ENCODE results near the gene ASZ1. TPM values are rescaled to one million over a fixed set of nuclear protein-coding genes. Genes with fewer than 3 reads are reported as not detected.

The ASZ1 gene, protein sequence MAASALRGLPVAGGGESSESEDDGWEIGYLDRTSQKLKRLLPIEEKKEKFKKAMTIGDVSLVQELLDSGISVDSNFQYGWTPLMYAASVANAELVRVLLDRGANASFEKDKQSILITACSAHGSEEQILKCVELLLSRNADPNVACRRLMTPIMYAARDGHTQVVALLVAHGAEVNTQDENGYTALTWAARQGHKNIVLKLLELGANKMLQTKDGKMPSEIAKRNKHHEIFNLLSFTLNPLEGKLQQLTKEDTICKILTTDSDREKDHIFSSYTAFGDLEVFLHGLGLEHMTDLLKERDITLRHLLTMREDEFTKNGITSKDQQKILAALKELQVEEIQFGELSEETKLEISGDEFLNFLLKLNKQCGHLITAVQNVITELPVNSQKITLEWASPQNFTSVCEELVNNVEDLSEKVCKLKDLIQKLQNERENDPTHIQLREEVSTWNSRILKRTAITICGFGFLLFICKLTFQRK
- polyA plus RNA-seq (2013, experiment 1 of 2): not detected
- polyA plus RNA-seq (2013, experiment 2 of 2): not detected

DNA sequence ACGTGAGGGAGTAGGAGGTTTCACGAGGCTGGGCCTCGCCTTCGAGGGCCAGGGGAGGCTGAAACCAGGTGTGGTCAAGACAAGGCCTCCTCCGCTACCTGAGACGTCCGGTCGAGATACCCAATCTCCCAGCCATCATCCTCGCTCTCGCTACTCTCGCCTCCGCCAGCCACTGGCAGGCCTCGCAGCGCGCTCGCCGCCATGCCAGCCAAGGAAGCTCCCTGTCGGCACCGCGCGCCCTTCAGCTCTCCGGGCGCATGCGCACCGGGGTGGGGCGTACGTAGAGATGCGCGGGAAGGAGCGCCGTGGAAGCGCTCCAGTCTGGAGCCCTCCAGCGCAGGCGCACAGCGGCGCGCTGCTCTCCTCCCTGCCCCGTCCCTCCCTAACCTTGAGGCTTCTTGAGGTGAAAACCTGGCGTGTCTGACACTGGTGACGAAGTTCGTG, at the start of gene ASZ1:
TSS of gene ASZ1 (minus strand) at position 236 of the 444 bp plus-strand sequence. CDS start at position 203, 33 bp downstream.
- H3K18ac ChIP-seq (ENCODE audit: low read depth in 1 of 2, low read length in 2 of 2): no peak within 1 kb of the TSS
- H3K14ac ChIP-seq (ENCODE audit: low read length in 2 of 2): peak within 1 kb of the TSS in 1 of 2 experiments; percentile 3
- H2AFZ ChIP-seq (ENCODE audit: low read depth, low read length): no peak within 1 kb of the TSS
- no peaks in the 10 kb centered on the region for H3K36me3 ChIP-seq (ENCODE audit: control insufficient read depth in 1 of 2, insufficient read depth in 2 of 2, low read depth in 1 of 2, low read length in 2 of 2)
- no peak within 1 kb of the TSS for H3K23ac ChIP-seq (ENCODE audit: low read length in 2 of 2)
- peak within 1 kb of the TSS in 1 of 2 experiments; percentile 7 for H3K4me3 ChIP-seq (ENCODE audit: insufficient read depth in 1 of 2, low read depth in 1 of 2, low read length in 2 of 2)
- WGBS: 99% methylated on average over 41 of the region's 41 CpGs
- H2BK5ac ChIP-seq (ENCODE audit: low read depth, low read length, poor library complexity, severe bottlenecking): no peak within 1 kb of the TSS
- H3K4ac ChIP-seq (ENCODE audit: low read depth in 1 of 2, low read length in 2 of 2): no peak within 1 kb of the TSS
- no peaks in the 10 kb centered on the region for H3K4me1 ChIP-seq (ENCODE audit: control insufficient read depth, insufficient read depth, low read depth, low read length)
- H3K27ac ChIP-seq (ENCODE audit: low read length, poor library complexity, severe bottlenecking): no peak within 1 kb of the TSS
- H2BK120ac ChIP-seq (ENCODE audit: low read depth, low read length): no peak within 1 kb of the TSS
- H4K8ac ChIP-seq (ENCODE audit: low read length): no peak within 1 kb of the TSS
- no peak within 1 kb of the TSS for H3K9ac ChIP-seq (ENCODE audit: low read length)
- H3K27me3 ChIP-seq (ENCODE audit: control insufficient read depth in 1 of 2, insufficient read depth in 1 of 2, low read length in 2 of 2): peaks cover 0 to 7% of the 10 kb centered on the region in 2 experiments
- H3K9me3 ChIP-seq (ENCODE audit: control insufficient read depth, low read length): no peaks in the 10 kb centered on the region
- no peak within 1 kb of the TSS for H4K91ac ChIP-seq (ENCODE audit: low read length)
- H2AK5ac ChIP-seq (ENCODE audit: low read length, severe bottlenecking): no peak within 1 kb of the TSS
- H3K4me2 ChIP-seq (ENCODE audit: low read length, poor library complexity, severe bottlenecking): no peak within 1 kb of the TSS
- DNase-seq: no peak
- no peak within 1 kb of the TSS for H2BK15ac ChIP-seq (ENCODE audit: low read depth, poor library complexity, severe bottlenecking)
- H2BK12ac ChIP-seq (ENCODE audit: low read length in 2 of 2): no peak within 1 kb of the TSS
- H3K79me1 ChIP-seq (replicated peaks; ENCODE audit: low read length, poor library complexity, severe bottlenecking): no peaks in the 10 kb centered on the region

- Histone ChIP-seq H3K79me1 (replicated peaks; ENCODE audit: low read length, poor library complexity, severe bottlenecking) (no peaks in the 10 kb centered on the region), H3K27me3 (ENCODE audit: control insufficient read depth in 1 of 2, insufficient read depth in 1 of 2, low read length in 2 of 2) (peaks cover 0 to 32% of the 10 kb centered on the region in 2 experiments), H3K14ac (ENCODE audit: low read length in 2 of 2) (no peak overlapping the region), H3K9me3 (ENCODE audit: control insufficient read depth, low read length) (no peaks in the 10 kb centered on the region), H2BK12ac (ENCODE audit: low read length in 2 of 2) (no peak overlapping the region), H3K23ac (ENCODE audit: low read length in 2 of 2) (no peak overlapping the region), H2BK5ac (ENCODE audit: low read depth, low read length, poor library complexity, severe bottlenecking) (no peak overlapping the region), H3K4me3 (ENCODE audit: insufficient read depth in 1 of 2, low read depth in 1 of 2, low read length in 2 of 2) (no peak overlapping the region), H3K27ac (ENCODE audit: low read length, poor library complexity, severe bottlenecking) (no peak overlapping the region), H3K4me1 (ENCODE audit: control insufficient read depth, insufficient read depth, low read depth, low read length) (peaks cover 4% of the 10 kb centered on the region), H3K18ac (ENCODE audit: low read depth in 1 of 2, low read length in 2 of 2) (no peak overlapping the region), H2BK15ac (ENCODE audit: low read depth, poor library complexity, severe bottlenecking) (no peak overlapping the region), H2AK5ac (ENCODE audit: low read length, severe bottlenecking) (no peak overlapping the region), H3K4ac (ENCODE audit: low read depth in 1 of 2, low read length in 2 of 2) (no peak overlapping the region), H2AFZ (ENCODE audit: low read depth, low read length) (no peak overlapping the region), H3K4me2 (ENCODE audit: low read length, poor library complexity, severe bottlenecking) (no peak overlapping the region), H4K91ac (ENCODE audit: low read length) (no peak overlapping the region), H2BK120ac (ENCODE audit: low read depth, low read length) (no peak overlapping the region), H3K9ac (ENCODE audit: low read length) (no peak overlapping the region), H3K36me3 (ENCODE audit: control insufficient read depth in 1 of 2, insufficient read depth in 2 of 2, low read depth in 1 of 2, low read length in 2 of 2) (no peaks in the 10 kb centered on the region), H4K8ac (ENCODE audit: low read length) (no peak overlapping the region)
- DNase-seq: no peak
- 100% methylated on average over 2 of the region's 4 CpGs for WGBS
These were observed 49.4 kb upstream of the ASZ1 start for GRCh38 chr7:117476557-117477215.

DNA sequence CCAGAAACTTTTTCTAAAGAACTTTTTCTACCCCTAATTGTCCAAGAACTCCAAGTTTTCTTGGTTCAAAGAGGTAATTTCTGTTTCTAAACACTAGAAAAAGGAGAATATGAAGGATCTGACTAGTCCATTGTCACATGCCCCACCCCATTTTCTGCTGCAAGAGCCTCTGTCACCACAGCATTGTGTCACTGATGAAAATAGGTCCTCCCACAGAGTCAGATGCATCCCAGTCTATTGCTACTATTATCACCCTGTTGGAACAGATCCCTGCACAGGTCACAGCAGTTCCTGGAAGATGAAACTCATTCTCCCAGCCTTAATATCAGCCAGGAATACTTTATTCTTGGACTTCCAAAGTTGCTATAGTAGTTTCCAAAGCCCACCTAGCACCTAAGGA, 45.0 kb upstream of the ASZ1 start:
- Histone ChIP-seq H3K4me2 (ENCODE audit: low read length, poor library complexity, severe bottlenecking) (no peak overlapping the region), H3K27ac (ENCODE audit: low read length, poor library complexity, severe bottlenecking) (no peak overlapping the region), H2AK5ac (ENCODE audit: low read length, severe bottlenecking) (no peak overlapping the region), H2BK120ac (ENCODE audit: low read depth, low read length) (no peak overlapping the region), H2BK5ac (ENCODE audit: low read depth, low read length, poor library complexity, severe bottlenecking) (no peak overlapping the region), H3K36me3 (ENCODE audit: control insufficient read depth in 1 of 2, insufficient read depth in 2 of 2, low read depth in 1 of 2, low read length in 2 of 2) (no peaks in the 10 kb centered on the region), H3K14ac (ENCODE audit: low read length in 2 of 2) (no peak overlapping the region), H3K4ac (ENCODE audit: low read depth in 1 of 2, low read length in 2 of 2) (no peak overlapping the region), H3K79me1 (replicated peaks; ENCODE audit: low read length, poor library complexity, severe bottlenecking) (no peaks in the 10 kb centered on the region), H3K9ac (ENCODE audit: low read length) (no peak overlapping the region), H3K4me1 (ENCODE audit: control insufficient read depth, insufficient read depth, low read depth, low read length) (no peaks in the 10 kb centered on the region), H4K91ac (ENCODE audit: low read length) (no peak overlapping the region), H3K4me3 (ENCODE audit: insufficient read depth in 1 of 2, low read depth in 1 of 2, low read length in 2 of 2) (no peak overlapping the region), H2AFZ (ENCODE audit: low read depth, low read length) (no peak overlapping the region), H3K18ac (ENCODE audit: low read depth in 1 of 2, low read length in 2 of 2) (no peak overlapping the region), H2BK15ac (ENCODE audit: low read depth, poor library complexity, severe bottlenecking) (no peak overlapping the region), H3K9me3 (ENCODE audit: control insufficient read depth, low read length) (no peaks in the 10 kb centered on the region), H4K8ac (ENCODE audit: low read length) (no peak overlapping the region), H3K23ac (ENCODE audit: low read length in 2 of 2) (no peak overlapping the region), H2BK12ac (ENCODE audit: low read length in 2 of 2) (no peak overlapping the region), H3K27me3 (ENCODE audit: control insufficient read depth in 1 of 2, insufficient read depth in 1 of 2, low read length in 2 of 2) (no peaks in the 10 kb centered on the region)
- no peak for DNase-seq

GRCh38 chr7:117470777-117471176, 43.5 kb upstream of the ASZ1 start:
- H2BK5ac ChIP-seq (ENCODE audit: low read depth, low read length, poor library complexity, severe bottlenecking): no peak overlapping the region
- H4K8ac ChIP-seq (ENCODE audit: low read length): no peak overlapping the region
- H4K91ac ChIP-seq (ENCODE audit: low read length): no peak overlapping the region
- peak overlapping the region in 1 of 2 experiments; percentile 63 for H2BK12ac ChIP-seq (ENCODE audit: low read length in 2 of 2)
- H3K36me3 ChIP-seq (ENCODE audit: control insufficient read depth in 1 of 2, insufficient read depth in 2 of 2, low read depth in 1 of 2, low read length in 2 of 2): no peaks in the 10 kb centered on the region
- H2BK15ac ChIP-seq (ENCODE audit: low read depth, poor library complexity, severe bottlenecking): no peak overlapping the region
- no peaks in the 10 kb centered on the region for H3K27me3 ChIP-seq (ENCODE audit: control insufficient read depth in 1 of 2, insufficient read depth in 1 of 2, low read length in 2 of 2)
- H3K14ac ChIP-seq (ENCODE audit: low read length in 2 of 2): no peak overlapping the region
- no peak overlapping the region for H3K9ac ChIP-seq (ENCODE audit: low read length)
- no peaks in the 10 kb centered on the region for H3K4me1 ChIP-seq (ENCODE audit: control insufficient read depth, insufficient read depth, low read depth, low read length)
- H3K4me2 ChIP-seq (ENCODE audit: low read length, poor library complexity, severe bottlenecking): no peak overlapping the region
- H2AFZ ChIP-seq (ENCODE audit: low read depth, low read length): peak overlapping the region; percentile 2
- no peaks in the 10 kb centered on the region for H3K9me3 ChIP-seq (ENCODE audit: control insufficient read depth, low read length)
- DNase-seq: no peak
- H3K4me3 ChIP-seq (ENCODE audit: insufficient read depth in 1 of 2, low read depth in 1 of 2, low read length in 2 of 2): no peak overlapping the region
- no peak overlapping the region for H2BK120ac ChIP-seq (ENCODE audit: low read depth, low read length)
- 87% methylated on average over 5 of the region's 5 CpGs for WGBS
- H3K23ac ChIP-seq (ENCODE audit: low read length in 2 of 2): no peak overlapping the region
- peak overlapping the region in 1 of 2 experiments; percentile 48 for H3K18ac ChIP-seq (ENCODE audit: low read depth in 1 of 2, low read length in 2 of 2)
- H3K27ac ChIP-seq (ENCODE audit: low read length, poor library complexity, severe bottlenecking): no peak overlapping the region
- no peak overlapping the region for H3K4ac ChIP-seq (ENCODE audit: low read depth in 1 of 2, low read length in 2 of 2)
- H2AK5ac ChIP-seq (ENCODE audit: low read length, severe bottlenecking): no peak overlapping the region
- H3K79me1 ChIP-seq (replicated peaks; ENCODE audit: low read length, poor library complexity, severe bottlenecking): no peaks in the 10 kb centered on the region

Data from mesenchymal stem cell (in vitro differentiated cells and primary cell).